Left ventricle myocardium inferior (tissue), 1 donor: Measurements from ENCODE around the gene CLCNKA. TPM values are rescaled to one million over a fixed set of nuclear protein-coding genes. Genes with fewer than 3 reads are reported as not detected.

Experiments
- DNase-seq: peaks from one replicate; pipeline ENCODE4 v3.0.0-alpha.2; 2020
- H3K27ac ChIP-seq: fragments of 200-600 bp; replicated peaks from 2 replicates; pipeline ENCODE4 v1.8.0; 2021
- H3K27me3 ChIP-seq: fragments of 200-600 bp; 2 replicates; pipeline ENCODE4 v1.8.0; 2021; ENCODE audit warnings: low read depth
- H3K36me3 ChIP-seq: fragments of 200-600 bp; 2 replicates; pipeline ENCODE4 v1.8.0; 2021
- H3K4me1 ChIP-seq: fragments of 200-600 bp; 2 replicates; pipeline ENCODE4 v1.8.0; 2021
- H3K4me3 ChIP-seq: fragments of 200-600 bp; 2 replicates; pipeline ENCODE4 v1.8.0; 2021; ENCODE audit warnings: mild to moderate bottlenecking, moderate library complexity
- H3K9me3 ChIP-seq: fragments of 200-600 bp; replicated peaks from 2 replicates; pipeline ENCODE4 v1.8.0; 2021
- intact Hi-C: fragments of 100-400 bp; cut with micrococcal nuclease; formaldehyde crosslinking; loops from one replicate; pipeline ENCODE4 v1.11.0; 2022
- total RNA-seq: library from RNA; stranded (reverse); fragmentation: NEBNext Ultra II Directional; extraction: Animal tissue kit (Norgen Biotek cat#: 25700); gene quantifications from one replicate; pipeline ENCODE4 v1.2.1, GENCODE V29; 2021
- TF ChIP-seq, protein P1 (sequence below): fragments of 200-600 bp; IDR thresholded peaks from 2 replicates; pipeline ENCODE4 v1.8.0; 2021; ENCODE audit warnings: antibody characterized with exemption, mild to moderate bottlenecking, borderline replicate concordance
- donor health status: DM: no; HTN: yes; CAD: no; lungs with severe emphysema.

The CLCNKA gene
- total RNA-seq, 1 donor from 2014 or later: 0.16 TPM

DNA sequence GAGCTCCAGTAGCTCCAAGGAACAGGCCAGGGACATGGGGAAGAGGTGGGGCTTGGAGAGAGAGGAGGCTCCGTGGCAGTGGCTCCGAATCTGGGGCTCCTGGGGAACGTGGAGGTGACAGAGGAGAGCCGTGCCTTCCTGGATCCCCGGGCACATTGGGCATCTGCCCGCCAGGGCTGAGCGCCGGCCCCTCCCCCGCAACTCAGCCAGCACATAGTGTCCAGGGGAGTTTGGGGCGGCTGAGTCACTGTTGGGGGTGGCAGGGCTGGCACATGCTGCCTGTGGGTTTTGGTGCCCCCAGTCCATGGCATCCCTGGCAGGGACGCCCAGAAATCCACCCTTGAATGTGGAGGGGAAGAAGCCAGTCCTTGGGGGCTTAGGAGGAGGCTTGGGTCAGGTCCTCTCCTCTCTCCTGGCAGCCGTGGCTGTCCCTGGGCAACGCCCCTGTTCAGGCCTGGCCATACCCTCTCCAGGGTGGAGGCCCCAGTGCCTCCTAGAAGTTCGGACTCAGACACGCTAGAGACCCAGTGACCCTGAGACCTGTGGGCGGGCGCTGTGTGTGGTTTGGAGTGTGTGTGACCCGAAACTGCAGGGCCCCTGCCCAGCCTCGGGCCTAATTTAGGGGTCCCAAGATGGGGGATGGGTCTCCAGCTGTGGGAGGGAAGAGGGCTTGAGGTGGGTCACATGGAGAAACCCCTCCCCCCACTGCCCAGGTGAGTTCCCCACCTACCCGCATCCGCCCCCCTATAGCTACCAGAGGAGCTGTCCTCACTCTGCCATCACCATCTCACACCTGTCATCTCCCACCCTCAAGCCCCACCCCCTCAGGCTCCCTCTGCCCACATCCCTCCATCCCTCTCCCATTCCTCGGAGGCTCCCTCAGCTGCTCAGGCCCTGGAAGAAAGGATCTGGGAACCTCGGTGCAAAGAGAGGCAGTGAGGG is 5.6 kb upstream of the CLCNKA start:
- TF ChIP-seq, protein P1, sequence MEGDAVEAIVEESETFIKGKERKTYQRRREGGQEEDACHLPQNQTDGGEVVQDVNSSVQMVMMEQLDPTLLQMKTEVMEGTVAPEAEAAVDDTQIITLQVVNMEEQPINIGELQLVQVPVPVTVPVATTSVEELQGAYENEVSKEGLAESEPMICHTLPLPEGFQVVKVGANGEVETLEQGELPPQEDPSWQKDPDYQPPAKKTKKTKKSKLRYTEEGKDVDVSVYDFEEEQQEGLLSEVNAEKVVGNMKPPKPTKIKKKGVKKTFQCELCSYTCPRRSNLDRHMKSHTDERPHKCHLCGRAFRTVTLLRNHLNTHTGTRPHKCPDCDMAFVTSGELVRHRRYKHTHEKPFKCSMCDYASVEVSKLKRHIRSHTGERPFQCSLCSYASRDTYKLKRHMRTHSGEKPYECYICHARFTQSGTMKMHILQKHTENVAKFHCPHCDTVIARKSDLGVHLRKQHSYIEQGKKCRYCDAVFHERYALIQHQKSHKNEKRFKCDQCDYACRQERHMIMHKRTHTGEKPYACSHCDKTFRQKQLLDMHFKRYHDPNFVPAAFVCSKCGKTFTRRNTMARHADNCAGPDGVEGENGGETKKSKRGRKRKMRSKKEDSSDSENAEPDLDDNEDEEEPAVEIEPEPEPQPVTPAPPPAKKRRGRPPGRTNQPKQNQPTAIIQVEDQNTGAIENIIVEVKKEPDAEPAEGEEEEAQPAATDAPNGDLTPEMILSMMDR: no peak
- DNase-seq: peak; percentile 54
- intact Hi-C loops: no loop called here

DNA sequence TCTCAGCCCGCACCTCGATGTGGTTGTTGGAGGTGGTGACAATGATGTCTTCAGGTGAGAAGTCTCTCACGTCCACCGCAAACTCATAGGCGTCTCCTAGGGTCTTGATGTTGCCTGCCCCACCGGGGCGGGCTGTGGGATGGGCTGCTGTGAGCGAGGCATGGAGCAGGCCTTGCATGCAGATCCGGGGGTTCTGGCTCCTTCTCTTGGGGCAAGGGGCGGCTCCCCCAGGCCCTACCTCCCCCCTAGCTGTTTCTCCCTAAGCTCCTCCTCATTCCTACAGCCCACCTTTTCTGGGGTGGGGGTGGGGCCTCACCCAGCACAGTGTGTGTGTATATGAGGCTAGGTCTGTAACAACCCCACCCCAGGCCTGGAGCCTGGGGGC is 4.8 kb upstream of the CLCNKA start:
- no peaks in the 10 kb centered on the region for H3K9me3 ChIP-seq
- peaks cover 91% of the 10 kb centered on the region for H3K4me1 ChIP-seq
- H3K27ac ChIP-seq: peak overlapping the region; percentile 97
- TF ChIP-seq, protein P1: no peak
- peak overlapping the region; percentile 74 for H3K4me3 ChIP-seq
- no peaks in the 10 kb centered on the region for H3K27me3 ChIP-seq
- intact Hi-C loops: no loop called here
- no peak for DNase-seq
- peaks cover 10% of the 10 kb centered on the region for H3K36me3 ChIP-seq

More for the DNA sequence above, 5.6 kb upstream of the CLCNKA start:
- Histone ChIP-seq H3K4me1 (peaks cover 85% of the 10 kb centered on the region), H3K27ac (peak overlapping the region; percentile 97), H3K9me3 (no peaks in the 10 kb centered on the region), H3K27me3 (no peaks in the 10 kb centered on the region), H3K36me3 (peaks cover 10% of the 10 kb centered on the region), H3K4me3 (peak overlapping the region; percentile 74)

DNA sequence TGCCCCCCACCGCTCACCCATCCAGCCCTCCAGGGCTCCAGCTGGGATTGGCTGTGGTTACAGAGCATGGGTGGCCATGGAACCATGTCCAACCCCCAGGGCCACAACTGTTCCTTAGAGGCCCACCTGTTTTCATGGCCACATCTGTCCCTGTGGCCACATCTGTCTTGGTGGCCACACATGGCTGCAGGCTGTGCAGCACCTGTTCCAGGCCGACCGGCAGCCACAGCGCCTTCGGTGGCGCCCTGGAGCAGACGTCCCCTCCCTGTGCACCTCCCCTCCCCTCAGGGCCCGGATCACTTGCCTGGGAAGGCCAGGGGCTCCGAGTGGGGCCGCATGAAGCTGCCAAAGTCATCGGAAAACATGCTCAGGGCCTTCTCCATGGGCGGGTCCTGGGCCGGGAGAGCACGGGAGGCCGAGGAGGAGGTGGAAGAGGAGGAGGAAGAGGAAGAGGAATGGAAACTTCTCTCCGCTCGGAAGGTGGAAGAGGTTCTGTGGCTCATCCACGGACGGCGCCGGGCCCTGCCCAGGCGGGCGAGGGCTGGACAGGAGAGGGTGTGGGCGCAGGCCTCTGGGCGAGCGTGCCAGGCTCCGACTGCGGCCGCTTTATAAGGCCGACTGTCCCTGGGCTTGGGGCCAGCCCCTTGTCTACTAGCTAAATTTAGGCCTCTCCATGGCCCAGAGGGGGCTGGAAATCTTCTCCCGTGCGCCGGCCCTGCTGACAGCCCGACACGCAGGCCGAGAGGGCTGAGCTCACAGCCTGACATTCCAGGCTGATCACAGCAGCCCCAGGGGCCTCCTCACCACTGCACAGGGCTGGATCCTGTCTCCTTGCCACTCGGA is 4.2 kb upstream of the CLCNKA start, which contains the start of gene HSPB7:
Gene HSPB7 (minus strand): TSS at position 583 of the 843 bp plus-strand sequence. CDS start 80 bp downstream, at position 503.
- H3K36me3 ChIP-seq: peaks cover 10% of the 10 kb centered on the region
- H3K4me1 ChIP-seq: peaks cover 85% of the 10 kb centered on the region
- H3K9me3 ChIP-seq: no peaks in the 10 kb centered on the region
- peak; percentile 90 for DNase-seq
- intact Hi-C loops: no loop called here
- H3K4me3 ChIP-seq: peak within 1 kb of the TSS; percentile 74
- H3K27ac ChIP-seq: peak within 1 kb of the TSS; percentile 97
- TF ChIP-seq, protein P1: no peak
- H3K27me3 ChIP-seq: no peaks in the 10 kb centered on the region

DNA sequence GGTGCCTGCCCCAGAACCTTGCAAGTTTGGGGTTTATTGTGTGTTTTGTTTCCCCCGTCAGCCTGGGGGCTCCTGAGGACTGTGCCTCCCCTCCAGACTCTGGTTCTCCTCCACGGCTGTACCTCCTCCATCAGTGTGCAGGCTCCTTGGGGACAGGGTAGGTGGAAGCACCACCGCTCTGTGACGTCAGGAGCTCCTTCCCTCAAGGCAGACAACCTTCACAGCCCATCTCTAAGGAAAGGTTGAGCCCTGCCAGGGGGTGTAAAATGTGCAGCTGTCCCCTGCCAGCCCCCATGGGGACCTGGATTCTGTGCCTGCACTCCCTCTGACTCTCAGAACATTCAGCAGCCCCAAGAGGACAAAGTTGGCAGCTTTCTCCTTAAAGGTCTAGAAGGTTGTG is 3.5 kb upstream of the CLCNKA start:
- H3K27ac ChIP-seq: peak overlapping the region; percentile 97
- peaks cover 79% of the 10 kb centered on the region for H3K4me1 ChIP-seq
- no peaks in the 10 kb centered on the region for H3K9me3 ChIP-seq
- H3K36me3 ChIP-seq: peaks cover 10% of the 10 kb centered on the region
- intact Hi-C loops: no loop called here
- peak overlapping the region; percentile 74 for H3K4me3 ChIP-seq
- no peaks in the 10 kb centered on the region for H3K27me3 ChIP-seq
- TF ChIP-seq, protein P1: no peak
- peak; percentile 31 for DNase-seq
